Measurements from ENCODE around the gene KLHL25.
"Not testable (repeated sequence)": the region's sequence is repeated elsewhere in the genome, so short reads cannot be mapped to it uniquely, and the experiment has no call there.

KLHL25 gene

GRCh38 chr15:85804481-85805170 lies 9.9 kb upstream of the KLHL25 start:
- peak; percentile 10 for DNase-seq (ENCODE audit: low read depth)

GRCh38 chr15:85802617-85803016 lies 7.9 kb upstream of the KLHL25 start:
- DNase-seq (ENCODE audit: low read depth), result peak; percentile 5

- DNase-seq (ENCODE audit: low read depth), result peak; percentile 62
These were observed 5.9 kb upstream of the KLHL25 start for GRCh38 chr15:85800478-85801123.

GRCh38 chr15:85796371-85796770 lies 1.6 kb upstream of the KLHL25 start:
- DNase-seq (ENCODE audit: low read depth), result not testable (repeated sequence)

- no peak for DNase-seq (ENCODE audit: low read depth)
These were observed 896 bp upstream of the KLHL25 start for GRCh38 chr15:85795337-85796305.

- peak; percentile 36 for DNase-seq (ENCODE audit: low read depth)
These were observed 806 bp downstream of the KLHL25 start for GRCh38 chr15:85793641-85794597.

- peak; percentile 40 for DNase-seq (ENCODE audit: low read depth)
These were observed 1.7 kb downstream of the KLHL25 start for GRCh38 chr15:85792912-85793590.

GRCh38 chr15:85792102-85792731 lies 2.5 kb downstream of the KLHL25 start:
- DNase-seq (ENCODE audit: low read depth), result no peak

- DNase-seq (ENCODE audit: low read depth), result no peak
These were observed 5.2 kb downstream of the KLHL25 start for GRCh38 chr15:85789496-85789875.

GRCh38 chr15:85788771-85789495 lies 5.8 kb downstream of the KLHL25 start:
- DNase-seq (ENCODE audit: low read depth), result no peak

- no peak for DNase-seq (ENCODE audit: low read depth)
These were observed 8.0 kb downstream of the KLHL25 start for GRCh38 chr15:85786781-85787114.

- DNase-seq (ENCODE audit: low read depth), result peak; percentile 56
These were observed 8.6 kb downstream of the KLHL25 start for GRCh38 chr15:85785887-85786780.

- DNase-seq (ENCODE audit: low read depth), result no peak
These were observed 12.7 kb downstream of the KLHL25 start for GRCh38 chr15:85782064-85782463.

GRCh38 chr15:85781099-85781498 lies 13.6 kb downstream of the KLHL25 start:
- DNase-seq (ENCODE audit: low read depth), result no peak

- DNase-seq (ENCODE audit: low read depth), result no peak
These were observed 14.3 kb downstream of the KLHL25 start for GRCh38 chr15:85780225-85780985.

GRCh38 chr15:85779249-85779648 lies 15.5 kb downstream of the KLHL25 start:
- no peak for DNase-seq (ENCODE audit: low read depth)

GRCh38 chr15:85778107-85778776 lies 16.5 kb downstream of the KLHL25 start:
- no peak for DNase-seq (ENCODE audit: low read depth)

Measured in EH (cell line).